Mesothelial cell of epicardium (in vitro differentiated cells): Measurements from ENCODE around the gene SMIM38. TPM values are rescaled to one million over a fixed set of nuclear protein-coding genes. Genes with fewer than 3 reads are reported as not detected.

Experiments
- DNase-seq, 2 experiments: peaks; one replicate each; pipeline ENCODE4 v3.0.0; 2021; ENCODE audit warnings: low spot score in 2 of 2; ENCODE audit not compliant: unreplicated experiment in 2 of 2
- H3K27ac Mint-ChIP-seq: 2 replicates; pipeline ENCODE4 v1.8.0; 2021; ENCODE audit warnings: mixed read lengths
- H3K27me3 Mint-ChIP-seq: 2 replicates; pipeline ENCODE4 v1.8.0; 2021; ENCODE audit warnings: low read depth, mixed read lengths
- H3K36me3 Mint-ChIP-seq: 2 replicates; pipeline ENCODE4 v1.8.0; 2021; ENCODE audit warnings: mixed read lengths
- H3K4me1 Mint-ChIP-seq: 2 replicates; pipeline ENCODE4 v1.8.0; 2021; ENCODE audit warnings: mixed read lengths
- H3K4me3 Mint-ChIP-seq: 2 replicates; pipeline ENCODE4 v1.8.0; 2021; ENCODE audit warnings: mild to moderate bottlenecking, moderate library complexity, mixed read lengths
- H3K9me3 Mint-ChIP-seq: 2 replicates; pipeline ENCODE4 v1.8.0; 2021; ENCODE audit warnings: mixed read lengths
- CTCF ChIP-seq: fragments of 200-600 bp; sonication (generic); IDR thresholded peaks from one replicate; pipeline ENCODE4 v1.5.0; 2021; ENCODE audit warnings: antibody characterized with exemption; ENCODE audit not compliant: unreplicated experiment
- total RNA-seq: library from RNA; stranded (reverse); gene quantifications from 3 replicates; pipeline ENCODE4 v1.2.1, GENCODE V29; 2021

Gene SMIM38
- total RNA-seq, 1 donor from 2014 or later: 2.5 TPM

GRCh38 chr11:69173925-69174581 lies 18.3 kb downstream of the SMIM38 start:
- DNase-seq: no peak
- Mint-ChIP-seq H3K27ac (no peak overlapping the region), H3K9me3 (peaks cover 8% of the 10 kb centered on the region), H3K4me1 (no peaks in the 10 kb centered on the region), H3K4me3 (no peak overlapping the region), H3K27me3 (peaks cover 3% of the 10 kb centered on the region), H3K36me3 (no peaks in the 10 kb centered on the region)
- no peak for TF ChIP-seq CTCF

- H3K27ac Mint-ChIP-seq: no peak overlapping the region
- no peaks in the 10 kb centered on the region for H3K36me3 Mint-ChIP-seq
- H3K4me1 Mint-ChIP-seq: no peaks in the 10 kb centered on the region
- no peak for DNase-seq
- peaks cover 3% of the 10 kb centered on the region for H3K27me3 Mint-ChIP-seq
- H3K9me3 Mint-ChIP-seq: peaks cover 8% of the 10 kb centered on the region
- no peak overlapping the region for H3K4me3 Mint-ChIP-seq
- TF ChIP-seq CTCF: no peak
Observed at GRCh38 chr11:69174841-69175240, 19.1 kb downstream of the SMIM38 start.

- no peak for DNase-seq
- no peaks in the 10 kb centered on the region for H3K4me1 Mint-ChIP-seq
- H3K36me3 Mint-ChIP-seq: no peaks in the 10 kb centered on the region
- H3K9me3 Mint-ChIP-seq: peaks cover 8% of the 10 kb centered on the region
- H3K27me3 Mint-ChIP-seq: peaks cover 14% of the 10 kb centered on the region
- no peak for TF ChIP-seq CTCF
- no peak overlapping the region for H3K4me3 Mint-ChIP-seq
- no peak overlapping the region for H3K27ac Mint-ChIP-seq
Observed at GRCh38 chr11:69178819-69179482, 23.2 kb downstream of the SMIM38 start.

GRCh38 chr11:69180226-69180625 lies 24.5 kb downstream of the SMIM38 start:
- DNase-seq: no peak
- H3K36me3 Mint-ChIP-seq: no peaks in the 10 kb centered on the region
- no peak overlapping the region for H3K4me3 Mint-ChIP-seq
- peaks cover 20% of the 10 kb centered on the region for H3K27me3 Mint-ChIP-seq
- no peaks in the 10 kb centered on the region for H3K4me1 Mint-ChIP-seq
- TF ChIP-seq CTCF: no peak
- no peak overlapping the region for H3K27ac Mint-ChIP-seq
- H3K9me3 Mint-ChIP-seq: peaks cover 8% of the 10 kb centered on the region

GRCh38 chr11:69180726-69181125 lies 25.0 kb downstream of the SMIM38 start:
- no peak for TF ChIP-seq CTCF
- H3K27ac Mint-ChIP-seq: no peak overlapping the region
- peaks cover 3% of the 10 kb centered on the region for H3K9me3 Mint-ChIP-seq
- no peaks in the 10 kb centered on the region for H3K36me3 Mint-ChIP-seq
- H3K4me3 Mint-ChIP-seq: no peak overlapping the region
- peaks cover 20% of the 10 kb centered on the region for H3K27me3 Mint-ChIP-seq
- no peak for DNase-seq
- no peaks in the 10 kb centered on the region for H3K4me1 Mint-ChIP-seq
